Measurements from ENCODE around the gene MAST2. TPM values are rescaled to one million over a fixed set of nuclear protein-coding genes. Genes with fewer than 3 reads are reported as not detected.

The MAST2 gene
- total and polyA plus RNA-seq, 9 donors, result 32.4 to 107 (median 83.7) TPM

DNA sequence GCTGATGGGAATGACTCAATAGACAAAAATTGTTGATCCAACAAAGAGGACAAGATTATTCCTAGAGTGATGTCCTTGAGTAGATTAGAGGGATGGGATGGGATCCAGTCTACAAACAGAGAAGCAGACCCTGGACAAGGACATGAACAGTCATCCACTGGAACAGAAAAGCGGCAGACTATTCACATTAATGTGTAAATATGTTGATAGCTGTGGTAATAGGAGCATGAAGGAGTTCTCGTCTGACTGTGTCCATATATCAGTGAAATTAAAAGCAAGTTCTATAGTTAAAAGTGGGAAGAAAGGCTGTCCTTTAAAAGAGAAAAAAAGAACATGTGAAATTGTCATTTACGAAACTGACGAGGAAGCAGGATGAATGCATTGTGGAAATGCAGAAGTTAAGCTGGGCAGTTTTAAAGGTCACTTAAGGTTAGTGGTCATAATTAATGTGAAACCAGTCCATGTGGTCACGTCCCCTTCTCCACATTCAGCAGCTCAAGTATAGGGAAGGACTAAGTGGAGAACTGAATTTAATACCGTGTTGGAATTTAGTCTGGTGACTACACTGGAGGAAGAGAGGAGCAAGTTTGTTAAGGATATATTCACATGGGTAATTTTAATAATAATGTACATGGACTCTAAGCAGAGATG lies 266.9 kb downstream of the MAST2 start:
- Histone ChIP-seq H3K27me3 (ENCODE audit: control insufficient read depth, insufficient read depth, low read length) (no peaks in the 10 kb centered on the region), H3K4me1 (ENCODE audit: control insufficient read depth, insufficient read depth, low read length) (no peaks in the 10 kb centered on the region), H3K27ac (ENCODE audit: low read length) (no peak overlapping the region), H3K4me3 (ENCODE audit: low read length) (no peak overlapping the region), H3K9me3 (replicated peaks; ENCODE audit: control insufficient read depth, low read depth, low read length) (no peaks in the 10 kb centered on the region), H3K36me3 (ENCODE audit: control insufficient read depth, insufficient read depth, low read length) (peaks cover 10% of the 10 kb centered on the region)
- WGBS (ENCODE audit: insufficient coverage), result 87% methylated on average over 4 of the region's 6 CpGs
- peak; percentile 62 for DNase-seq

DNA sequence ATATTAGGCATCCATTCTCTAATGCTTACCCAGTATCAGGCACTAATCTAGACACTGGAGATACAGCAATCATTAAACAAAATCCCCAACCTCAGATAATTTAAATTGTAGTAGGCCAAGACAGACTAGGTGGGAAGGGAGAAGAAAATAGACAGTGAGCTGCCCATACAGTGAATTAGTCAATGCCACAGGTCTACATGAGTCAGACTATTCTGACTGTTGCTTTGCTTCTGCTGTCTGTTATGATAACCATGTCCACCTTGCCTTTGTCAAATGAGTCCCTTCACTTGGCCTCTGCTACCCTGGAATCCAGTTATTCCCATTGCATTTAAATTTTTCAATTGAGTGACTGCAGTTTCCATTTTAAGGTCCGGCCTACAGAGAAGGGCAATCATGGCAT lies 269.6 kb downstream of the MAST2 start:
- Histone ChIP-seq H3K36me3 (ENCODE audit: control insufficient read depth, insufficient read depth, low read length) (peaks cover 14% of the 10 kb centered on the region), H3K9me3 (replicated peaks; ENCODE audit: control insufficient read depth, low read depth, low read length) (no peaks in the 10 kb centered on the region), H3K4me1 (ENCODE audit: control insufficient read depth, insufficient read depth, low read length) (no peaks in the 10 kb centered on the region), H3K27me3 (ENCODE audit: control insufficient read depth, insufficient read depth, low read length) (no peaks in the 10 kb centered on the region), H3K27ac (ENCODE audit: low read length) (no peak overlapping the region), H3K4me3 (ENCODE audit: low read length) (no peak overlapping the region)
- no CpG with 5 or more reads among the region's 1 CpG for WGBS (ENCODE audit: insufficient coverage)
- DNase-seq, result no peak

DNA sequence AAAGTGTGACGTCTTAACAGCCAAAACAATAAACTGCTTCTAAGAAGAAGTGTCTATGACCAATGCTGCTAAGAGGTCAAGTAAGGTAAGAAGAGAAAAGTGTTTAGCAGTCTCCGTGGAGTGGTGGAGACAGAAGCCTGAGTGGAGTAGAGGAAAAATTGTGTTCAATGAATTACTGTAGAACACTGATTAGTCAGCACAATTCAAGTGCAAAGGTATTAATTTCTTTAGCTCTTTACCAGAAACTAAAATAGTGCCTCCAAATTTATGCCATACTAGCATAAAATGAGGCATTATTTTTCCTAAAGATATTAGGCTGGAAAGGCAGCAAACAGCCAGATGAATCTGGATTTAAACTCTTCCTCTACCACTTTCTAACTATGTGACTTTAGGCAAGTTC lies 272.9 kb downstream of the MAST2 start:
- DNase-seq, result no peak
- WGBS (ENCODE audit: insufficient coverage), result 75% methylated on average over 1 of the region's 2 CpGs
- Histone ChIP-seq H3K4me3 (ENCODE audit: low read length) (no peak overlapping the region), H3K9me3 (replicated peaks; ENCODE audit: control insufficient read depth, low read depth, low read length) (no peaks in the 10 kb centered on the region), H3K4me1 (ENCODE audit: control insufficient read depth, insufficient read depth, low read length) (no peaks in the 10 kb centered on the region), H3K27me3 (ENCODE audit: control insufficient read depth, insufficient read depth, low read length) (no peaks in the 10 kb centered on the region), H3K27ac (ENCODE audit: low read length) (no peak overlapping the region), H3K36me3 (ENCODE audit: control insufficient read depth, insufficient read depth, low read length) (peaks cover 7% of the 10 kb centered on the region)

DNA sequence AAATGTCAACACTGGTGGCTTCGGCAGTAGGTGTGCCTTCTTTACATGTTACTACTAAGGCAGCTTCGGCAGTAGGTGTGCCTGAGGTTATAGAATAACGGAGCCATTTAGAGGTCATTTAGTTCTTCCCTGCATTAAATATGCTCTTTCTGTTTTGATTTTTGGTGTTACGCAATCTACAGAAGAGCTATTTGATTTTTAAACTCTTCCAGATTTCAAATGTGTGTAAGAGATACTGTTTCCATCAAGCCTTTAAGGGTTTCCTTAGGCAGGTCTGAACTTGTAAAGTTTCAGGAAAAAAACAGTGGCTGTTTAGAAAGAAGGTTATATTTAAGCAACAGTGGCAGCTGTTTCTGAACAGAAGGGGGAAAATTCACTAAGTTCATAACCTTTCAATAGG lies 274.2 kb downstream of the MAST2 start:
- no peak for DNase-seq
- H3K4me3 ChIP-seq (ENCODE audit: low read length), result no peak overlapping the region
- peaks cover 7% of the 10 kb centered on the region for H3K36me3 ChIP-seq (ENCODE audit: control insufficient read depth, insufficient read depth, low read length)
- H3K27ac ChIP-seq (ENCODE audit: low read length), result no peak overlapping the region
- 100% methylated on average over 1 of the region's 4 CpGs for WGBS (ENCODE audit: insufficient coverage)
- H3K9me3 ChIP-seq (replicated peaks; ENCODE audit: control insufficient read depth, low read depth, low read length), result no peaks in the 10 kb centered on the region
- no peaks in the 10 kb centered on the region for H3K4me1 ChIP-seq (ENCODE audit: control insufficient read depth, insufficient read depth, low read length)
- H3K27me3 ChIP-seq (ENCODE audit: control insufficient read depth, insufficient read depth, low read length), result no peaks in the 10 kb centered on the region

DNA sequence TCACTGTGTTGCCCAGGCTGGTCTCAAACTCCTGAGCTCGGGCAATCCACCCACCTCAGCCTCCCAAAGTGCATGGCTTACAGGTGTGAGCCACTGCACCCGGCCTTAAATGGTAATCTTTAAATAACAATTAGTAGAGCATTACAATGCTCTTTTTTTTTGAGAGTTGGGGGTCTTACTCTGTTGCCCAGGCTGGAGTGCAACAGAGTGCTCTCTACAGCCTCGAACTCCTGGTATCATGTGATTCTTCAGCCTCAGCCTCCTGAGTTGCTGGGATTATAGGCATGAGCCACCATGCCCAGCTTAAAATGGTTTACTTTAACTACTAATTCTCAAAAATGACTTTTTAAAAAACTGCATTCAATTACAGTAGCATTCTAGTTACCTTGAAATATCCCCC lies 276.8 kb downstream of the MAST2 start:
- Histone ChIP-seq H3K4me3 (ENCODE audit: low read length) (no peak overlapping the region), H3K27ac (ENCODE audit: low read length) (no peak overlapping the region), H3K27me3 (ENCODE audit: control insufficient read depth, insufficient read depth, low read length) (no peaks in the 10 kb centered on the region), H3K4me1 (ENCODE audit: control insufficient read depth, insufficient read depth, low read length) (no peaks in the 10 kb centered on the region), H3K36me3 (ENCODE audit: control insufficient read depth, insufficient read depth, low read length) (peaks cover 7% of the 10 kb centered on the region), H3K9me3 (replicated peaks; ENCODE audit: control insufficient read depth, low read depth, low read length) (no peaks in the 10 kb centered on the region)
- WGBS (ENCODE audit: insufficient coverage), result 90% methylated on average over 1 of the region's 3 CpGs
- DNase-seq, result no peak

DNA sequence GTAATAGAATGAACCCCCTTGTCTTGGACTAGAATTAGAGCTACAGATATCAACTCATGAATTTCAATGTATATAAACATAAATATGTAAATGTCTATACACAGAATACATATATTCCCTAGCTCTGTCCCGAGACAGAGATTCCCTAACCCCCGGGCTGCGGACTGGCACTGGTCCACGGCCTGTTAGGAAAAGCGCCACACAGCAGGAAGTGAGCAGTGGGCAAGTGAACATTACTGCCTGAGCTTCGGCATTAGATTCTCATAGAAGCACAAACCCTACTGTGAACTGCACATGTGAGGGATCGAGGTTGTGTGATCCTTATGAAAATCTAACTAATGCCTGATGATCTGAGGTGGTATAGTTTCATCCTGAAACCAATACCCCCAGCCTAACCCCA lies 277.8 kb downstream of the MAST2 start:
- no peak overlapping the region for H3K4me3 ChIP-seq (ENCODE audit: low read length)
- DNase-seq, result no peak
- WGBS (ENCODE audit: insufficient coverage), result 84% methylated on average over 5 of the region's 7 CpGs

DNA sequence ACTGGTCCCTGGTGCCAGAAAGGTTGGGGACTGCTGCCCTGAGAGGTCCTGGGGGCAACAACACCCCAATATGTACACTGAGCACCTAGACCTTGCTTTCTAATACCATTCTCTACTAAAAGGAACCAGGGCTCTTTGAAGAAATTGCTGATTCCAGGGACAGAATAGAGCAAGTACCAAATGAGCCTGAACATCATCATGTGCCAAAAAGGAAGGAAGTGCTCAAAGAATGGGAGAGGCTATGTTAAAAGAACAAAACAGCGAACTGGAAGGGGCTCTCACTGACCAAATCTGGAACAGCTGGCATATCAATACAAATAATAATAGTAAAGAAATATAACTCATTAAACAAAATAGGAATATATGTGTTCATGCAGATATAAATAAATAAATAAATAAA lies 278.2 kb downstream of the MAST2 start:
- Histone ChIP-seq H3K4me3 (ENCODE audit: low read length) (no peak overlapping the region), H3K9me3 (replicated peaks; ENCODE audit: control insufficient read depth, low read depth, low read length) (no peaks in the 10 kb centered on the region), H3K4me1 (ENCODE audit: control insufficient read depth, insufficient read depth, low read length) (no peaks in the 10 kb centered on the region), H3K36me3 (ENCODE audit: control insufficient read depth, insufficient read depth, low read length) (peaks cover 2% of the 10 kb centered on the region), H3K27me3 (ENCODE audit: control insufficient read depth, insufficient read depth, low read length) (no peaks in the 10 kb centered on the region), H3K27ac (ENCODE audit: low read length) (no peak overlapping the region)
- WGBS (ENCODE audit: insufficient coverage), result no CpG with 5 or more reads among the region's 1 CpG
- DNase-seq, result peak; percentile 41

More for the DNA sequence above, 277.8 kb downstream of the MAST2 start:
- H3K27me3 ChIP-seq (ENCODE audit: control insufficient read depth, insufficient read depth, low read length), result no peaks in the 10 kb centered on the region
- no peaks in the 10 kb centered on the region for H3K4me1 ChIP-seq (ENCODE audit: control insufficient read depth, insufficient read depth, low read length)
- H3K36me3 ChIP-seq (ENCODE audit: control insufficient read depth, insufficient read depth, low read length), result peaks cover 4% of the 10 kb centered on the region
- H3K9me3 ChIP-seq (replicated peaks; ENCODE audit: control insufficient read depth, low read depth, low read length), result no peaks in the 10 kb centered on the region
- H3K27ac ChIP-seq (ENCODE audit: low read length), result no peak overlapping the region

DNA sequence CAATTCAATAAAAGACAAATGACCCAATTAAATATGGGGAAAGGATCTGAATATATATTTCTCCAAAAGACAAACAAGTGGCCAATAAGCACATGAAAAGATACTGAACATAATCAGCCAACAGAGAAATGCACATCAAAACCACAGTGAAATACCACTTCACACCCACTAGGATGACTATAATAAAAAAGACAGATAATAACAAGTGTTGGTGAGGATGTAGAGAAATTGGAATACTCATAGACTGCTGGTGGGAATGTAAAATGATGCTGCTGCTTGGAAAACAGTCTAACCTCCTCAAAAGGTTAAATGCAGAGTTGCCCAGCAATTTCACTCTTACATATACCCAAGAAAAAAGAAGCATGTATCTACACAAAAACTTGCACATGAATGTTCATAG lies 280.2 kb downstream of the MAST2 start:
- Histone ChIP-seq H3K27ac (ENCODE audit: low read length) (no peak overlapping the region), H3K4me1 (ENCODE audit: control insufficient read depth, insufficient read depth, low read length) (no peaks in the 10 kb centered on the region), H3K27me3 (ENCODE audit: control insufficient read depth, insufficient read depth, low read length) (no peaks in the 10 kb centered on the region), H3K9me3 (replicated peaks; ENCODE audit: control insufficient read depth, low read depth, low read length) (no peaks in the 10 kb centered on the region), H3K36me3 (ENCODE audit: control insufficient read depth, insufficient read depth, low read length) (peaks cover 2% of the 10 kb centered on the region), H3K4me3 (ENCODE audit: low read length) (no peak overlapping the region)
- DNase-seq, result no peak

DNA sequence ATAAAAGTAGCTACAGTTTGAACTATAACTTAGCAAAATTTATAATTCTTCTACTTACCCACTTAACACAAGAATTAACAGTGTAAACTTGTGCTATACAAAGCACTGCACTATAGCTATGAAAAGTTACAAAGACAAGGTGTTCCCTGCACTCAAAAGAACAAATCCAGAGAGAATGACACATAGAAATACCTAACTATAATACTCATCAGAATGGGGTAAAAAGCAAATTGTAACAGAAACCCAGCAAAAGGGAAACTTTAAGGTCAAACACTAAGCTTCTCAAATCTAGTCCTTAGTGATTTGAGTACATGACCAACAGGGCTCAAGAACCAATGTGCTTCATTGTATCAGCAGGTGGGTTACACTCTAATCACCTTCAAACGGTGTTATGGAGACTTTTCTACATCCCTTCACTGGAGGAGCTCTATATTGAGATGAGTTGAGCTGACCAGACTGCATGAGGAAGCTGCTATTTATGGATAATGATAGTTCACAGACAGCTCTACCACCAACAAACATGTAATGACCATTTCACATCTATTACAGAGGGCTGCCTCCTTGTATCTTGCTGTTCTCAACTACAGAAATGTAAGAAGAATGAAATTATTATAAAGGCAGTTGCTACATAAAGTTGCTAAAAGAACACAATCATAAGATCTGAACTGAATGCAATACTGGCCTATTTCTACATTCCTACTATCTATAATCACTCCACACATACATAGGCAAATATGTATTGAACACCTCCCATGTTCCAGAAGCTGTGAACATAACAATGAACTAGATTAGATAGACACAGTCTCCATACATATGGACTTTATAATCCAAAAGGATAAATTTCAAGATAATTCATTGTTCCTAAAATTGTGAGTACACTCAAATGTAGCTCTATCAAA lies 281.4 kb downstream of the MAST2 start:
- H3K4me3 ChIP-seq (ENCODE audit: low read length), result no peak overlapping the region
- H3K36me3 ChIP-seq (ENCODE audit: control insufficient read depth, insufficient read depth, low read length), result peaks cover 2% of the 10 kb centered on the region
- H3K27ac ChIP-seq (ENCODE audit: low read length), result no peak overlapping the region
- no peak for DNase-seq
- no peaks in the 10 kb centered on the region for H3K27me3 ChIP-seq (ENCODE audit: control insufficient read depth, insufficient read depth, low read length)
- H3K4me1 ChIP-seq (ENCODE audit: control insufficient read depth, insufficient read depth, low read length), result no peaks in the 10 kb centered on the region
- WGBS (ENCODE audit: insufficient coverage), result no CpG with 5 or more reads among the region's 1 CpG
- no peaks in the 10 kb centered on the region for H3K9me3 ChIP-seq (replicated peaks; ENCODE audit: control insufficient read depth, low read depth, low read length)

Measured in muscle of leg (tissue), 11 donors.